ENCODE results near the gene ZNF143. TPM values are rescaled to one million over a fixed set of nuclear protein-coding genes. Genes with fewer than 3 reads are reported as not detected.

ZNF143 gene
- total RNA-seq (2022) (27.2 and 31.2 TPM in 2 replicates), Bru-seq, nascent RNA (percentile 69 among the genes with signal in this experiment), BruChase-seq, experiment 1, labeled RNA remaining after a 2-hour chase (percentile 65 among the genes with signal in this experiment), BruChase-seq, experiment 2, labeled RNA remaining after a 6-hour chase (percentile 63 among the genes with signal in this experiment)
- long read RNA-seq, transcript ZNF143-203 (16 exons, 2,947 nt): major isoform, 27 of 46 reads
- long read RNA-seq, partial matches to known transcripts: 8 of 46 reads
- long read RNA-seq, other reads (novel, unspliced or antisense): 7 of 46 reads

- no peaks in the 10 kb centered on the region for H3K27me3 ChIP-seq (replicated peaks; ENCODE audit: control insufficient read depth, insufficient read depth, low read length)
- POLR2A ChIA-PET: interaction anchor here (0.5 to 2.7 kb wide), 37 partner anchors 14 to 1019 kb away, joined by 3 to 42 read pairs (median 4); partner anchors contain the start of genes ADM, DENND5A, IPO7 and NRIP3
- TF ChIP-seq, protein P1, sequence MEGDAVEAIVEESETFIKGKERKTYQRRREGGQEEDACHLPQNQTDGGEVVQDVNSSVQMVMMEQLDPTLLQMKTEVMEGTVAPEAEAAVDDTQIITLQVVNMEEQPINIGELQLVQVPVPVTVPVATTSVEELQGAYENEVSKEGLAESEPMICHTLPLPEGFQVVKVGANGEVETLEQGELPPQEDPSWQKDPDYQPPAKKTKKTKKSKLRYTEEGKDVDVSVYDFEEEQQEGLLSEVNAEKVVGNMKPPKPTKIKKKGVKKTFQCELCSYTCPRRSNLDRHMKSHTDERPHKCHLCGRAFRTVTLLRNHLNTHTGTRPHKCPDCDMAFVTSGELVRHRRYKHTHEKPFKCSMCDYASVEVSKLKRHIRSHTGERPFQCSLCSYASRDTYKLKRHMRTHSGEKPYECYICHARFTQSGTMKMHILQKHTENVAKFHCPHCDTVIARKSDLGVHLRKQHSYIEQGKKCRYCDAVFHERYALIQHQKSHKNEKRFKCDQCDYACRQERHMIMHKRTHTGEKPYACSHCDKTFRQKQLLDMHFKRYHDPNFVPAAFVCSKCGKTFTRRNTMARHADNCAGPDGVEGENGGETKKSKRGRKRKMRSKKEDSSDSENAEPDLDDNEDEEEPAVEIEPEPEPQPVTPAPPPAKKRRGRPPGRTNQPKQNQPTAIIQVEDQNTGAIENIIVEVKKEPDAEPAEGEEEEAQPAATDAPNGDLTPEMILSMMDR (IDR thresholded peaks at IDR 0.05; ENCODE audit: insufficient read depth in 1 of 2, low read depth in 1 of 2, low read length in 1 of 2, severe bottlenecking in 1 of 2, unreplicated experiment in 1 of 2): no peak
- H3K9me3 Mint-ChIP-seq (ENCODE audit: unreplicated experiment): no peaks in the 10 kb centered on the region
- CTCF ChIA-PET: interaction anchor here (0.9 to 3.1 kb wide), 6 partner anchors 38 to 288 kb away, joined by 4 to 34 read pairs (median 6); partner anchors contain the start of gene WEE1
- H3K4me1 ChIP-seq: peaks cover 17% of the 10 kb centered on the region
- peak within 1 kb of the TSS; percentile 99 for H3K27ac Mint-ChIP-seq (ENCODE audit: unreplicated experiment)
- H3K9me3 ChIP-seq: no peaks in the 10 kb centered on the region
- peak; percentile 100 for DNase-seq
- peaks cover 7% of the 10 kb centered on the region for H3K4me1 Mint-ChIP-seq (ENCODE audit: low read depth, unreplicated experiment)
- peaks cover 44% of the 10 kb centered on the region for H3K36me3 Mint-ChIP-seq (ENCODE audit: insufficient read depth, unreplicated experiment)
- BruUV-seq (replicated peaks): no TSS peak
- H3K4me3 Mint-ChIP-seq (ENCODE audit: unreplicated experiment): peak within 1 kb of the TSS; percentile 96
- H3K36me3 ChIP-seq (ENCODE audit: control insufficient read depth, insufficient read depth, low read length): no peaks in the 10 kb centered on the region
- intact Hi-C loops (cut with micrococcal nuclease; ENCODE audit: unreplicated experiment): loop anchor here (1.0 to 2.0 kb wide), 9 partner anchors 38 to 154 kb away; partner anchors contain the start of genes IPO7, TMEM41B and WEE1
- peak within 1 kb of the TSS; percentile 83 for H3K4me3 ChIP-seq (ENCODE audit: low read depth, low read length)
- H3K27me3 Mint-ChIP-seq (ENCODE audit: insufficient read depth, unreplicated experiment): no peaks in the 10 kb centered on the region
Measured at GRCh38 chr11:9460322-9461062, at the start of gene ZNF143. Gene ZNF143, plus strand, starts transcription at chr11:9461012. Its CDS starts 10,297 bp downstream, at chr11:9471309.

- H3K27ac Mint-ChIP-seq (ENCODE audit: unreplicated experiment): no peak overlapping the region
- Histone ChIP-seq H3K9me3 (no peaks in the 10 kb centered on the region), H3K27me3 (replicated peaks; ENCODE audit: control insufficient read depth, insufficient read depth, low read length) (no peaks in the 10 kb centered on the region), H3K4me1 (no peaks in the 10 kb centered on the region), H3K4me3 (ENCODE audit: low read depth, low read length) (no peak overlapping the region), H3K36me3 (ENCODE audit: control insufficient read depth, insufficient read depth, low read length) (peaks cover 3% of the 10 kb centered on the region; the same call in 1 of the 2 replicates)
- TF ChIP-seq, protein P1 (IDR thresholded peaks at IDR 0.05; ENCODE audit: insufficient read depth in 1 of 2, low read depth in 1 of 2, low read length in 1 of 2, severe bottlenecking in 1 of 2, unreplicated experiment in 1 of 2): no peak
- POLR2A ChIA-PET: no interaction called here
- no TSS peak for BruUV-seq (replicated peaks)
- no peak overlapping the region for H3K4me3 Mint-ChIP-seq (ENCODE audit: unreplicated experiment)
- no peaks in the 10 kb centered on the region for H3K9me3 Mint-ChIP-seq (ENCODE audit: unreplicated experiment)
- CTCF ChIA-PET: no interaction called here
- intact Hi-C loops (cut with micrococcal nuclease; ENCODE audit: unreplicated experiment): no loop called here
- H3K36me3 Mint-ChIP-seq (ENCODE audit: insufficient read depth, unreplicated experiment): peaks cover 95% of the 10 kb centered on the region
- no peaks in the 10 kb centered on the region for H3K4me1 Mint-ChIP-seq (ENCODE audit: low read depth, unreplicated experiment)
- no peaks in the 10 kb centered on the region for H3K27me3 Mint-ChIP-seq (ENCODE audit: insufficient read depth, unreplicated experiment)
- DNase-seq: no peak
Measured at GRCh38 chr11:9428706-9429105, 32.1 kb upstream of the ZNF143 start.

DNA sequence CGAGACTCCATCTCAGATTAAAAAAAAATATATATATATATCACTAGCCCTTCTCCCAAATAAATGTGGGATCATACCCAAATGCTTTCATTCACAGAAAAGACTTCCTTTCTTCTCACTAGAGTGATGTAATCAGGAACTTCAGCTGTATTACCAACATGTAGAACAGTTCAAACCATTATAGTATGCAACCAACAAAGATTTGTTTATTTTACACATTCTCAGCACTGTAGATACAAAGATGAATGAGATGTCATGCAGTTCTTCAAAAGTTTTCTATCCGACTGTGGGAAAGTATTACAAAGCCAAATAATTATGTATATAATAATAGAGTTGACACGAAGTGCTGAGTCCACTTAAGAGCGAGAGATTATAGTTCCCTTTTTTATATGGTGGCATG lies 22.2 kb upstream of the ZNF143 start:
- no peaks in the 10 kb centered on the region for H3K27me3 Mint-ChIP-seq (ENCODE audit: insufficient read depth, unreplicated experiment)
- ChIA-PET CTCF (interaction anchor here (0.7 to 2.1 kb wide), 2 partner anchors 68 to 423 kb away, joined by 3 to 7 read pairs; no protein-coding TSS in a partner anchor), POLR2A (interaction anchor here (1.2 kb wide), 1 partner anchor 22 kb away, joined by 3 read pairs; the partner anchor contains the start of gene ZNF143)
- intact Hi-C loops (cut with micrococcal nuclease; ENCODE audit: unreplicated experiment): no loop called here
- Histone ChIP-seq H3K36me3 (ENCODE audit: control insufficient read depth, insufficient read depth, low read length) (peaks cover 8% of the 10 kb centered on the region), H3K27me3 (replicated peaks; ENCODE audit: control insufficient read depth, insufficient read depth, low read length) (no peaks in the 10 kb centered on the region), H3K9me3 (no peaks in the 10 kb centered on the region), H3K4me3 (ENCODE audit: low read depth, low read length) (no peak overlapping the region), H3K4me1 (no peaks in the 10 kb centered on the region)
- H3K27ac Mint-ChIP-seq (ENCODE audit: unreplicated experiment): no peak overlapping the region
- H3K4me3 Mint-ChIP-seq (ENCODE audit: unreplicated experiment): no peak overlapping the region
- TF ChIP-seq, protein P1 (IDR thresholded peaks at IDR 0.05; ENCODE audit: insufficient read depth in 1 of 2, low read depth in 1 of 2, low read length in 1 of 2, severe bottlenecking in 1 of 2, unreplicated experiment in 1 of 2): no peak
- BruUV-seq (replicated peaks): no TSS peak
- H3K4me1 Mint-ChIP-seq (ENCODE audit: low read depth, unreplicated experiment): no peaks in the 10 kb centered on the region
- DNase-seq: no peak
- H3K9me3 Mint-ChIP-seq (ENCODE audit: unreplicated experiment): no peaks in the 10 kb centered on the region
- H3K36me3 Mint-ChIP-seq (ENCODE audit: insufficient read depth, unreplicated experiment): peaks cover 98% of the 10 kb centered on the region
